ENCODE measurements around the gene NRTN.

Gene NRTN

GRCh38 chr19:5814852-5815246 lies 10.0 kb downstream of the NRTN start:
- DNase-seq (ENCODE audit: low read depth), result no peak

- no peak for DNase-seq (ENCODE audit: low read depth)
Measured at GRCh38 chr19:5817218-5817617, 12.4 kb downstream of the NRTN start.

GRCh38 chr19:5818594-5818993 lies 13.7 kb downstream of the NRTN start:
- DNase-seq (ENCODE audit: low read depth), result no peak

- DNase-seq (ENCODE audit: low read depth), result no peak
Measured at GRCh38 chr19:5820785-5821184, 15.9 kb downstream of the NRTN start.

GRCh38 chr19:5821521-5822180 lies 16.8 kb downstream of the NRTN start:
- no peak for DNase-seq (ENCODE audit: low read depth)

GRCh38 chr19:5822181-5822844 lies 17.4 kb downstream of the NRTN start:
- DNase-seq (ENCODE audit: low read depth), result no peak

- no peak for DNase-seq (ENCODE audit: low read depth)
Measured at GRCh38 chr19:5823579-5824281, 18.9 kb downstream of the NRTN start.

- no peak for DNase-seq (ENCODE audit: low read depth)
Measured at GRCh38 chr19:5824751-5825150, 19.9 kb downstream of the NRTN start.

GRCh38 chr19:5825178-5825577 lies 20.3 kb downstream of the NRTN start:
- no peak for DNase-seq (ENCODE audit: low read depth)

GRCh38 chr19:5826531-5827341 lies 21.9 kb downstream of the NRTN start:
- no peak for DNase-seq (ENCODE audit: low read depth)

GRCh38 chr19:5827342-5827890 lies 22.5 kb downstream of the NRTN start:
- no peak for DNase-seq (ENCODE audit: low read depth)

- peak; percentile 69 for DNase-seq (ENCODE audit: low read depth)
Measured at GRCh38 chr19:5827891-5828660, 23.2 kb downstream of the NRTN start.

GRCh38 chr19:5828661-5829566 lies 24.0 kb downstream of the NRTN start:
- DNase-seq (ENCODE audit: low read depth), result no peak

GRCh38 chr19:5829567-5830310 lies 24.9 kb downstream of the NRTN start:
- DNase-seq (ENCODE audit: low read depth), result no peak

- DNase-seq (ENCODE audit: low read depth), result no peak
Measured at GRCh38 chr19:5831159-5831558, 26.3 kb downstream of the NRTN start.

GRCh38 chr19:5832061-5832460 lies 27.2 kb downstream of the NRTN start:
- no peak for DNase-seq (ENCODE audit: low read depth)

GRCh38 chr19:5832527-5833216 lies 27.8 kb downstream of the NRTN start:
- DNase-seq (ENCODE audit: low read depth), result no peak

GRCh38 chr19:5837761-5838352 lies 33.0 kb downstream of the NRTN start:
- DNase-seq (ENCODE audit: low read depth), result no peak

All from HS-27A (cell line).